T47D (cell line): Measurements from ENCODE around the gene WNT5A.

ENCODE experiments used
- DNase-seq, 2 experiments: peaks; one replicate each; pipeline versions ENCODE4 v3.0.0 to v3.0.0-alpha.2; 2011 to 2012; ENCODE audit warnings: low read depth in 1 of 2, low spot score in 1 of 2
- JUND ChIP-seq: IDR thresholded peaks from 2 replicates; pipeline ENCODE4 v1.6.1; 2012; ENCODE audit warnings: low read depth
- in situ Hi-C: cut with HindIII; loops from 2 replicates; pipeline ENCODE4 v1.10.0; 2016; ENCODE audit warnings: low sequenced_read_pairs, low pct_unique_long_range_greater_than_20kb

Gene WNT5A

DNA sequence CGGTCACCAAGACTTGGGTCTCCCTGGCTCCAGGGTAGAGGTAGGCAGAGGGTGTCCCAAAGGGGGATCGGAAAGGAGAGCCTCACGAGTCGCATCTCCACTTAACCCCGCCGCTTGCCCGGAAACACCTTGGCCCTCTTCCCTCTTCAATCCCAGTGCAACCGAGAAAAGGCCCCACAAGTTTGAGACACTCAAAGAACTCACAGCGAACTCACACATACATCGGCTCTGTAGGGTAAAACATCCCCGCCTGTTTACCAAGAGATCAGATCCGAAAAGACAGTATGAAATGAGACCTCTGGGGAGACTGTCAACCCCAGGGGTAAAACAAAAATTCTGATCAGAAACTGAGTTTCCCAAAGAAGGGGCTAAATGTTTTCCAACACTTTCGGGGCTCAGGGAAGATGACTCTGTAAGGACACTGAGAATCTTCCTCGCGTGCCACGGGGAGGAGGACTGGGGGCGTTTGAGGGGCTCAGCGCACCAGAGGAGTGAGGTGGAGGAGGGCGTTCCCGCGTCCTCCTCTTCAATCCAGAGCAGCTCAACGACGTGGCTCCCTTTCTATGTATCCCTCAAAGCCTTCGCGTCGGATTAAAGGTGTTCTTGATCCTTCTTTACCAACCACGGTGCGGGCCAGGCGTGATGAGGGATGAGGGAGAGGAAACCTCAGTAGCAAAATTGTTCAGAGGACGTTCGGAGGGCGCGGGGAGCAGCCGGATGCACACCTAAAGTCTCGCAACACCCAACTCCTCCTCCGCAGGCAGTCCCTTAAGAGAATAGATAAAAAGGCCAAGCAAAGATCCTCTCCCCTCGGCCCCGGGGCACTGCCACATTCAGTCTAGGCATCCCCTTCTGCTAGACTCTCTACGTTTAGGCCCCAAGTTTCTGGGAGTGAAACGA lies 3.7 kb downstream of the WNT5A start:
- TF ChIP-seq JUND: no peak
- in situ Hi-C loops: no loop called here
- DNase-seq: no peak

DNA sequence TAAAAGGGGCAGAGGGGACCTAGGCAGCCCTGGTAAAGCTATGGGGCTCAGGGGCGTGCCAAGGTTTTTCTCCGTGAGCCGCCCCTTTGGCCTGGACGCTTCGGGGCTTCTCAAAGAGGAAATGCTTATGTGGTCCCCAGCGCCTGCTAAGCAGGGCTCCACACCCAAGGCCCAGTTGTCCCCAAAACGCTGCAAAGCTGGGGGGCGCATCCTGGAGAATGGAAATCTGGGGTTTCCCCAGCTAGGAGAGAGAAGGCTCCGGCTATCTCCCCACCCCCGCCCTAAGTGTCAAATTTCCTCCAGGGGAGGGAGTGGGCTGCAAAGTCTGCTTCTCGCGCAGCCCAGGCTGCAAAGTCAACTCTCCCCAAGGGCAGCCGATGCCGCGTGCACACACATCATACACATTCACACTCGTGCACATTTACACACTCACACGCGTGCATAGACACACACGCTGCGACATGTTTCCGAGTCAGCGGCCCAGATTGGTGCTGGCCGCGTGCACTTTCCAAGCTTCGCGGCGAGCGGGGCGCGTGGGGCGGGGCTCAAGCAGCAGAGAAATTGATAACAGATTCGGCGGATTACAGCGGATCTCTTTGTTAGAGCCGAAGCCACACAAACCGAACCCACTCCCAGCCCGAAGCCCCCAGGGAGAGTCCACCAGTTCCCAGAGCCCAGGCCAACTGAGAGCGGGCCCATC lies 4.5 kb downstream of the WNT5A start:
- DNase-seq: no peak
- in situ Hi-C loops: no loop called here
- TF ChIP-seq JUND: no peak

DNA sequence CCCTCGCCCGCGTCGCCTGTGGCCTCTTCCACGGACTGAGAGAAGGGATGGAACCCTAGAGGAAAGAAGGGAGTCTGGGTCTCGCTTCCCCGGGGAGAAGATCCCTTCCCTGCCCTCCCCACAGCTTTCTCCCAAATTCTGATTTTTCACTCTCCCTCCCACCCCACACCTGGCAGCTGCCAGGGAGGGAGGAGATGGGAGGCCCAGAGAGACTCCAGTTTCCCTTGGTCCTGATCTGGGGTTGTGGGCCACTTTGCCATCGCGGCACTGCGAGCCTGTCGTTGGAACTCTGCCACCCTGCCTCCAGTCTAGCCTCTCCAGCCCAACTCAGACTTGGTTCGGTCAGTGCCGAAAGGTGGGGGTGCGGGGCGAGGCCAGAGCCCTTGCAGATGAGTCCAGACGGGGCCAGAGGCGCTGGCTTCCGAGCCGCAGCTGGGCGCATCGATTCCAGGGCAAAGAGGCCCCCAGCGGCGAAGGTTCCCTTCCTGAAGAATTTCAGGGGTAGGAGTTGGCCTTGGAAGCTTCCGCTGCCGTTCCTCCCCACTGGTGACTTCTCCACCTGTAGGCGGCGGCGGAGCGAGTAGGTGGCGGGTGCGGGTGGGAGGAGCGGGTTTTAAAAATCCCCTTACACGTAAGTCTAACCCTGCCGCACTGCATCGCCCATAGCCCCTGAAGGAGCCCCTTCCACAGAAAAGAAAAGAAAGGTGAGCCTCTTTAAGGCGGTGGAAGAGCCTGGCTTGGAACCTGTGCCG lies 5.2 kb downstream of the WNT5A start:
- in situ Hi-C loops: no loop called here
- no peak for TF ChIP-seq JUND
- DNase-seq: no peak

DNA sequence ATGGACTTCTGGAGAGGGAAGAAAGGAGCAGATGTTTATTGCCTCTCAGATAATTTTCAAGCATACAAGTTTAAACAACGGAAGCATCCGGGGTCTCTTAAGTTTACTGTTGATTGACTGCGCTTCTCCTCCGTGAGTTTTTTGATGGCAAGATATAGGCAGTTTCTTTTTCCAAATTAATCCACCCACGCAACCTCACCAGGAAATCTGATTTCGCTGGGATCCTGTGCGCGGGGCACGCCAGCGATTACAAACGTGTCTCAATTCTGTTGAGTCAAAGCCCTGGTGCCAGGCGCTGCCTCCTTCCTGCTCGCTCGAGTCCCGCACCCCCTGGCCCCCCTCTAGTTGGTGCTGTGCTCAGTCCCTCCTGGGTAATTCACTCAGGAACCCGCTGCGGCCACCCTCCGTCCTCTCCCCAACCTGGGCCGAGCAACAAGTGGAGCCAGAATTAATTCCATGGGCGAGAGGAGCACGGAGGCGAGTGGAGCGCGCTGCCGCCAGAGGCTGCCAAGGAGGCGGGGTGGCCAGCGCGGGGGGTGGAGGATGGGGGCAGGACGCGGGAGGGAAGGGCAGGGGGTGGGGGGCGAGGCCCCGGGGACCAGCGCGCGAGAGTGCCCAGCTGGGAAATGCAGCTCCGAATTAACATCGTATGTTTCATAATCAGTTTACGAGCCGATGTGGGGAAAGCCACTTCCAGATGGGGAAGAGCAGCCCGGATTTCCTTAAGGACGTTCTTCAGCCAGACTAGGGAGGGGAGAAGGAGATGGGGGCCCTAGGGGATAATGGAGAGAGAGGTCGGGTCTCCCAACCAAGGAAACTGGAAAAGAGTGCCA lies 6.0 kb downstream of the WNT5A start:
- in situ Hi-C loops: no loop called here
- DNase-seq: no peak
- no peak for TF ChIP-seq JUND

DNA sequence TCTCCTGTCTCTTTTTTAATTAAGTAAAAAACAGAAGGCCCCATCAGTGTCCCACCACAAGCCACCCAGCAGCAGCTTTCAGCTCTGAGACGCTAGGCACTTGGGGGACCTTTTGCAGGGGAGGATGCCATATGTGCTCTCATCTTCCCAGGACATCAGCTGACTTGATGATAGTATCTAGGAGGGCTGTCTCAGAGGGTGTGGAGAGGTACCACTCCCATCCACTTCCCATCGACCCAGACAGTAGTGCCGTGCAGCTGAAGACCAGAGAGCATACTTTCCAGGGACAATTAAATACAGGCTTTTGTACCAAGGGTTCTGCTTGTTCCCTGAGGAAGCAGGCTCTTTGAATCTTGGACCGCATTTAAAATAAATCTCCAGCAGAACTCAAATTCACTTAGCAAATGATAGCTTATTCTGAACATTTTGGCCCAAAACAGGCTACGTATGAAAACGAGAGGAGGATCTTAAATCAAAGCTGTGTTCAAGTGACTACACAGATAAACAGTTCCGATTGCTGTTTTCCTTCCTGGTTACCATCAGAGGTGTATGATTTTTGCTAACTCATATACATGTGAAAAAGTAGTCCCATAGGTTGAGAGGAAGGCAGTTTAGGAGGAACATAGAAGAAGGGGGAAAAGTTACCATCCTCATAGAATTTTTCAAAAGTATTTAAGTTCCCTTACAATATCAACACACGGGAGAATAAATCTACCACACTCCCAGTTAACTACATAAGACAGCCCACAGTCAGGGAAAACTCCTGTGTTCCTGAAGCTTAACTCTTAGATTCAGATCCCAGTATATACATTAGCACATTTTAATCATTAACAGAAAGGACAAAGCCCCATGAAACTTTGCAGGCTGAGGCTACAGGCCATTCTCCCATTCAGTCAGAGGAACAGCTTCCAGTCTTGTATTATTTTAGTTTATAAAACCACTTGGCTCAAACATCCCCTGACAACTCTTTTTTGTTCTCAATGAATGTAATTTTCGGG lies 9.5 kb downstream of the WNT5A start:
- no peak for TF ChIP-seq JUND
- in situ Hi-C loops: no loop called here
- DNase-seq: no peak

DNA sequence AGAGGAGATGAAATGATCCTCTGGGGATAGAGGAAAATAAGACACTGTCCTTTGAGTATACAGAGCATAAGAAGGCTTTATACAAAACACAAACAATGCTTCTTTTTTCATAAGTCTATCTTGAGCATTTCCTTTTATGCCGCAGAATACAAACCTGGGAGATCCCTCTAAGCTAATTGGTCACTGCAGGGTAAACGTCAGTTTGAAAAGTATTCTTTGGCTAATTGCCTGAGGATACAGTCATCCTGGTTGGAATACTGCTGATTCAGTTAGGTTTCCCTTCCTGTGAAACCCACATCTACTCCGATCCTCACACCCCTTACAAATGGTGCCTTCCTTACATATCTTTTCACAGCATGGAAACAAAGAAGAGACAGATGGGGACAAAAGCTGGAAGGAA lies 10.6 kb downstream of the WNT5A start:
- no peak for TF ChIP-seq JUND
- in situ Hi-C loops: no loop called here
- DNase-seq: no peak

DNA sequence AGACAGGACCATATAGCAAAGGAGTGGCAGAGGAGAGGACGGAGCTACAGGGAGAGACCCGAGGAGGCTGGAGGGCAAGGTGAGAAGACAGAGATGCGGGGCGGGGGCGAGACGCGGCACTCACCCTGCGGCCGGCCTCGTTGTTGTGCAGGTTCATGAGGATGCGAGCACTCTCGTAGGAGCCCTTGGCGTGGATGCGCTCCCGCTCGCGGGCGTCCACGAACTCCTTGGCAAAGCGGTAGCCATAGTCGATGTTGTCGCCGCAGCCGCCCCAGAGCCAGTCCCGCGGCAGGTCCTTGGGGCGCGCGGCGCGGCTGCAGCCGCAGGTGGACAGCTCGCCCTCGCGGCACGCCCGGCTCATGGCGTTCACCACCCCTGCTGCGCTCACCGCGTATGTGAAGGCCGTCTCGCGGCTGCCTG lies 12.9 kb downstream of the WNT5A start:
- DNase-seq: no peak
- no peak for TF ChIP-seq JUND
- in situ Hi-C loops: no loop called here

DNA sequence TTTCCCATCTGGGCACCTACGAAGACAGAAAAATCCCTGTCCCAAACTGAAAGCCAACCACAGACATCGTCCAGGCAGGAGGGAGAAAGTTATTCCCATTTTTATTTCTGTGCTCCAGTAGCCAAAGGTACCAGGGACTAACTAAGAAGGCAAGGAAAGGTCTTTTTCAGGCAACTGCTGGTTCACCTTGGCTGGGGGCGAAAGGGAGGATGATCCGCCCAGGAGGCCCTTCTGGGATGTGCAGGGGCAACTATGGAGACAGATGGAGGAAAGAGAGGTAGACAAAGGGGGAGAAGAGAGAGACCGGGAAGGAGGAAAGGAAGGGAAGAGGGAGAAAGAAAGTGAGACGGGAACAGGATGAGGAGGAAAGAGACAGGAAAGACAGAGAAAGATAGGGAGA lies 13.3 kb downstream of the WNT5A start:
- in situ Hi-C loops: no loop called here
- no peak for DNase-seq
- TF ChIP-seq JUND: no peak

DNA sequence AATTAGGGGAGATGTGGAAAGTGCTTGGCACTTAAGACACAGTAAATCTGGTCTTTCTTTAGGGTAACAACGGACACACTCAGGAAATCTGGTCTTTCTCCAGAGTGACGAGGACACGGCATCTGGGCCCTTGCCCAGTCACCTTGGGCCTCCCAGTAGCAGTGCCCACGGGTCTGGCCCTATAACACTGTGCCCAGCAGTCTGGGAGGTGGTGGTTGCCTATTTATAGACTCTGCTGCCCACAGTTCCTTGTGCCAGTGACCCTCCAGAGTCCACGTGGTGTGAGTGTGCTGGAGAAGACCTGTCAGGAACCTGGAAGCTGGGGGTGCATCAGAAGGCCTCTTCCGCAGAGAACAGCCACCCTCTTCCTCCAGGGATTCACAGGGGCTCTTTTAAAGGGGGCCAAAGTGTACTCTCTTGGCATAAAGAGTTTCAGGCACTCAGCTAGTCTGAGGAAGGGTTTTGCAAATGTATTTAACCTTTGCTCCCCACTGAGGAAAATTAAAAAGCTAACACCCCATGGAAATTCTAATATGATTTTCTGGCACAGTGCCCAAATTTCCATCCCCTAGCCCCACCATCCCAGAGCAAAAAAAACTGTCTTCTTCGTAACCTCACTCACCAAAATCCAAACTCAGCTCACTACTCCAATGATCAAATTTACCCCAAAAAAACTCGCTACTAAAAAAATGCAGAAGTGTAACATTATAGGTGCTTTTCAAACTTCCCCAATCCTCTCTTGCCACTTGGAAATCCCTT lies 15.4 kb downstream of the WNT5A start:
- DNase-seq: no peak
- in situ Hi-C loops: no loop called here
- TF ChIP-seq JUND: no peak

DNA sequence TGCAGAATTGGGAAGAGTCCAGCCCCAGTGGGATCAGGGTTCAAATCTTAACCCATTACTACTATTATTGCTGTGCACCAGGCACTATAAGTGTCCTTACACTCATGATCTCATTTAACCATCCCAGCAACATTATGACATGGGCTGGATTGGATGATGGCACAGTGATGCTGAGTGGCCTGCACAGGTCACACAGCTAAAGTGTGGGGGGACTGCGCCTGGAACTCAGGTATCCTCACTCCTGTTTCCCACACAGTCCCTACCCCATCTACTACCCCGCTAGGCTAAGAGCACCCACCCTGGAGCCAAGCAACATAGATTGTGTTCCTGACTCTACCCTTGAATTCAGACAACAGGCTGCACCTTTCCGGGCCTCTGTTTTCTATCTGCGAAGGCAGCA lies 16.0 kb downstream of the WNT5A start:
- TF ChIP-seq JUND: no peak
- DNase-seq: no peak
- in situ Hi-C loops: no loop called here
